Measurements from ENCODE around the gene F8.
"Not testable (repeated sequence)": the region's sequence is repeated elsewhere in the genome, so short reads cannot be mapped to it uniquely, and the experiment has no call there.

Gene F8

GRCh38 chrX:154980330-154981115 is 42.0 kb downstream of the F8 start:
- peak; percentile 28 for DNase-seq

GRCh38 chrX:154979629-154980028 is 42.9 kb downstream of the F8 start:
- DNase-seq = no peak

- no peak for DNase-seq
Measured at GRCh38 chrX:154968353-154968752, 54.2 kb downstream of the F8 start.

DNA sequence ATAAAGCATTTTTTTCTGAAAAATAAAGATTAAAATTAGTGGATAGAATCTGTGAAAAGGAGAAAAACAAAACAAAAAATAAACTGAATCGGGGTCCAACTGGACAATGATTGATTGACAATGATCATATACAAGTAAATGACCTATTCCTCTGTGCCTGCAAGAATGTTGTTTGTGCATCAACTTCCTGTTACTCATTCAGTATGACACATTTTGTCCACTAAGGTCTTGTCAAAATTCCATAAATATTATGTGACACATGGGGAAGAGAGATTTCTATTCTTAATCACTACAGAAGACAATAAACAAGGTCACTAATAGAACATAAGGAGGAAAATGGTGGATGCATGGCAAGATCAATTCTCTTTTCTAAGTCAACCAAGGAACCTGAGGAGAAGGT is 54.9 kb downstream of the F8 start:
- DNase-seq = no peak

- DNase-seq = no peak
Measured at GRCh38 chrX:154961947-154962346, 60.6 kb downstream of the F8 start.

DNA sequence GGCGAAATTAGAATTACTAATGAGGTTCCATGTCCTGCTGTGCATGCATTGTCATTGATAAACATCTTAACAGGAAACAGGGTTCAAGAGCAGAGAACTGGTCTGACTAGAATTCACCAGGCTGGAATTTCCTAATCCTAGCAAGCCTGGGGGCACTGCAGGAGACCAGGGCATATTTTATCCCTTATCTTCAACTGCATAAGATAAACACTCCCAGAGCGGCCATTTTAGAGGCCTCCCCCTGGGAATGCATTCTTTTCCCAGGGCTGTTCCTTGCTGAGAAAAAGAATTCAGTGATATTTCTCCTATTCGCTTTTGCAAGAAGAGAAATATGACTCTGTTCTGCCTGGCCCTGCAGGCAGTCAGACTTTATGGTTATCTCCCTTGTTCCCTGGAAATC is 66.7 kb downstream of the F8 start:
- not testable (repeated sequence) for DNase-seq

DNA sequence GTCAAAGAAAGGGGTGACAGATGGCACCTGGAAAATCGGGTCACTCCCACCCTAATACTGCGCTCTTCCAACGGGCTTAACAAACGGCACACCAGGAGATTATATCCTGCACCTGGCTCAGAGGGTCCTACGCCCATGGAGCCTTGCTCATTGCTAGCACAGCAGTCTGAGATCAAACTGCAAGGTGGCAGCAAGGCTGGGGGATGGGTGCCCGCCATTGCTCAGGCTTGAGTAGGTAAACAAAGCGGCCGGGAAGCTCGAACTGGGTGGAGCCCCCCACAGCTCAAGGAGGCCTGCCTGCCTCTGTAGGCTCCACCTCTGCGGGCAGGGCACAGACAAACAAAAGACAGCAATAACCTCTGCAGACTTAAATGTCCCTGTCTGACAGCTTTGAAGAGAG is 83.3 kb downstream of the F8 start:
- not testable (repeated sequence) for DNase-seq

DNA sequence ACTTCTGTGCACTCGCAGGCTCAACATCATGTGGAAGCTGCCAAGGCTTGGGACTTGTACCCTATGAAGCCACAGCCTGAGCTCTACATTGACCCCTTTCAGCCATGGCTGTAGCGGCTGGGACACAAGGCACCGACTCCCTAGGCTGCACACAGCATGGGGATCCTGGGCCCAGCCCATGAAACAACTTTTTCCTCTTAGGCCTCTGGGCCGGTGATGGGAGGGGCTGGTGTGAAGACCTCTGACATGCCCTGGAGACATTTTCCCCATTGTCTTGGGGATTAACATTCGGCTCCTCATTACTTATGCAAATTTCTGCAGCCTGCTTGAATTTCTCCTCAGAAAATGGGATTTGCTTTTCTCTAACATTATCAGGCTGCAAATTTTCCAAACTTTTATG is 97.8 kb downstream of the F8 start:
- DNase-seq = not testable (repeated sequence)

- peak; percentile 37 for DNase-seq
Measured at GRCh38 chrX:154918060-154918483, 104.5 kb downstream of the F8 start.

DNA sequence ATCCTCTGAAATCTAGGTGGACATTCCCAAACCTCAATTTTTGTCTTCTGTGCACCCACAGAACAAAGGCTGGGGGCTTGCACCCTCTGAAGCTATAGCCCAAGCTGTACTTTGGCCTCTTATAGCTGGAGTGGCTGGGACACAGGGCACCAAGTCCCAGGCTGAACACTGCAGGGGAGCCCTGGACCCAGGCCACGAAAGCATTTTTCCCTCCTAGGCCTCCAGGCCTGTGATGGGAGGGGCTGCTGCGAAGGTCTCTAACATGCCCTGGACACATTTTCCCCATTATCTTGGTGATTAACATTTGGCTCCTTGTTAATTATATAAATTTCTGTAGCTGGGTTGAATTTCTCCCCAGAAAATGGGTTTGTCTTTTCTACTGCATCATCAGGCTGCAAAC is 108.5 kb downstream of the F8 start:
- no peak for DNase-seq

GRCh38 chrX:154910528-154910927 is 112.0 kb downstream of the F8 start:
- not testable (repeated sequence) for DNase-seq

DNA sequence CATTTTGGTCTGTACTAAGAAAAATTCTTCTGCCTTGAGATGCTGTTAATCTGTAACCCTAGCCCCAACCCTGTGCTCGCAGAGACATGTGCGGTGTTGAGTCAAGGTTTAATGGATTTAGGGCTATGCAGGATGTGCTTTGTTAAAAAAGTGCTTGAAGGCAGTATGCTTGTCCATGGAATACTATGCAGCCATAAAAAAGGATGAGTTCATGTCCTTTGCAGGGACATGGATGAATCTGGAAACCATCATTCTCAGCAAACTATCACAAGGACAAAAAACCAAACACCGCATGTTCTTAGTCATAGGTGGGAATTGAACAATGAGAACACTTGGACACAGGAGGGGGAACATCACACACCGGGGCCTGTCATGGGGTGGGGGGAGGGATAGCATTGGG is 112.5 kb downstream of the F8 start:
- DNase-seq = not testable (repeated sequence)

DNA sequence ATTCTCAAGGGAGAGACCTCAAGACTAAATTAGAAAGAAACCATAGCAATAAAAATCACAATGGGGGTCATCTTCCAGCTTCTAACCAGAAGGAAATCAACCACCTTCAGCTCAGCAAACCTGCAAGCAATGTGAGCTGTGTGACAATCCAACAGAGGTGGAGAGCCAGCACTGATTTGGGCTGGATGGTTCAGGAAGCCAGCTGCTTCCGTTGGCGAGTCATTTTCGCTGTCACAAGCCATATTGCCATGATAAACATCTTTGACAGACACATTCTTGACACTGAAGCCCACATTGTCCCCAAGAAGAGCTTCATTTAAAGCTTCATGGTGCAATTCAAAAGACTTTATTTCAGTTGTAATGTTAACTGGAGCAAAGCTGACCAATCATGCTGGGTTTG is 113.7 kb downstream of the F8 start:
- no peak for DNase-seq

- DNase-seq = no peak
Measured at GRCh38 chrX:154902408-154902807, 120.1 kb downstream of the F8 start.

- DNase-seq = no peak
Measured at GRCh38 chrX:154900323-154900722, 122.2 kb downstream of the F8 start.

GRCh38 chrX:154892296-154892695 is 130.2 kb downstream of the F8 start:
- no peak for DNase-seq

DNA sequence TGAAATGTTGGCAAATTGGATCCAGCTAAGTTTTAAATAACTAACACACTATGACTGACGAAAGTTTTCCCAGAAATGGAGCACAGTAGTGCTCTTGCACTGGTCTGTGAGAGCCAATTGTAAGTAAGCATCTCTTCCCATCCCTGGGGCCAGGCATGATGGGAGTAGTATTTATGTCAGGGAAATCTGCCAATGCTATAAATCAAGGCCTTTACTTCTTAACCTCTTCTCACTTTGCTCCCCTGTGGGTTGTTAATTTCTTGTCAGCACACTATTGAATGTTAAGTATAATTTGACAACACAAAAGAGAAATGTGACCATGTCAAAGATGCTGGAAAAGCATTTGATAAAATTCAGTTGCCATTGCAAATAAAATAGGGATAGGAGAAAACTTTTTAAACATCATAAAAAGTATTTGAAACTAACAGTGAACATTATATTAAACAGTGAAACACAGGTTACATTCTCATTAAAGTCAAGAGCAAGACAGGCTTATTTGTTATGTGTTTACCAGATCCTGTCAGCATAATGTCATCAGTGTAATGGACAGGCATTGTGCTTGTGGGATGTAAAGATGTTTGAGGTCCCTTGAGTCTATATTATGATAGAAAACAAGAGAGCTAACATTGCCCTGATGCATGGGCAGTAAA is 131.4 kb downstream of the F8 start:
- no peak for DNase-seq

DNA sequence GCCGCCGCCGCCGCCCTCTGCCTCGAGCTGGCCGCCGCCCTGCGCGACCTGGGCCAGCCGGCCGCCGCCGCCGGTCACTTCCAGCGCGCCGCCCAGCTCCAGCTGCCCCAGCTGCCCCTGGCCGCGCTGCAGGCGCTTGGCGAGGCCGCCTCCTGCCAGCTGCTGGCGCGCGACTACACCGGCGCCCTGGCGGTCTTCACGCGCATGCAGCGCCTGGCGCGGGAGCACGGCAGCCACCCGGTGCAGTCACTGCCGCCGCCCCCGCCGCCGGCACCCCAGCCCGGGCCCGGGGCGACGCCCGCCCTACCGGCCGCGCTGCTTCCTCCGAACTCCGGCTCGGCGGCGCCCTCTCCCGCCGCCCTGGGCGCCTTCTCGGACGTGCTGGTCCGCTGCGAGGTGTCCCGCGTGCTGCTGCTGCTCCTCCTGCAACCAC is 135.7 kb downstream of the F8 start:
- DNase-seq = not testable (repeated sequence)

- DNase-seq = not testable (repeated sequence)
Measured at GRCh38 chrX:154886069-154886788, 136.3 kb downstream of the F8 start, which contains the start of gene F8A1. TSS of gene F8A1 (plus strand) at chrX:154886355. CDS start at chrX:154886375, 20 bp downstream.

- not testable (repeated sequence) for DNase-seq
Measured at GRCh38 chrX:154885549-154885948, 137.0 kb downstream of the F8 start.

DNA sequence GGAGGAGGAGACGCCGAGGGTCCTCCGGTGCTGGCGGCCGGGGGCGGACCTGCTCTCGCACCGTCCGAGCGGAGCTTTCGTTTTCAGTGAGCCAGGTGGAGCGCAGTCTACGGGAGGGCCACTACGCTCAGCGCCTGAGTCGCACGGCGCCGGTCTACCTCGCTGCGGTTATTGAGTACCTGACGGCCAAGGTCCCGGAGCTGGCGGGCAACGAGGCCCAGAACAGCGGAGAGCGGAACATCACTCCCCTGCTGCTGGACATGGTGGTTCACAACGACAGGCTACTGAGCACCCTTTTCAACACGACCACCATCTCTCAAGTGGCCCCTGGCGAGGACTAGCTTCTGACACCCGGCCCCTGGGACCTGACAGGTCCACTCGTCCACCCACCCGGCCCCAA is 137.5 kb downstream of the F8 start:
- not testable (repeated sequence) for DNase-seq

GRCh38 chrX:154884069-154884468 is 138.5 kb downstream of the F8 start:
- DNase-seq = not testable (repeated sequence)

GRCh38 chrX:154873329-154873728 is 149.2 kb downstream of the F8 start:
- no peak for DNase-seq

DNA sequence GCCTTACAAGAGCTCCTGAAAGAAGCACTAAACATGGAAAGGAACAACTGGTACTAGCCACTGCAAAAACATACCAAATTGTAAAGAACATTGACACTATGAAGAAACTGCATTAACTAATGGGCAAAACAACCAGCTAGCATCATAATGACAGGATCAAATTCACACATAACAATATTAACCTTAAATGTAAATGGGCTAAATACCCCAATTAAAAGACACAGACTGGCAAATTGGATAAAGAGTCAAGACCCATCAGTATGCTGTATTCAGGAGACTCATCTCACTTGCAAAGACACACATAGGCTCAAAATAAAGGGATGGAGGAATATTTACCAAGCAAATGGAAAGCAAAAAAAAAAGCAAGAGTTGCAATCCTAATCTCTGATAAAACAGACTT is 154.0 kb downstream of the F8 start:
- DNase-seq = not testable (repeated sequence)

Measured in NCI-H748 treated with DMSO at 0.1 percent for 48 hours (cell line).